Lower leg skin (tissue), 3 donors: Measurements from ENCODE around the gene LRFN2.

ENCODE experiments used
- CTCF ChIP-seq, 3 donors: fragments of 450-650 bp; IDR thresholded peaks; one replicate each; pipeline ENCODE4 v1.5.1; 2016; ENCODE audit warnings: antibody characterized with exemption in 3 of 3, mild to moderate bottlenecking in 3 of 3, moderate library complexity in 2 of 3
- POLR2A ChIP-seq, 2 donors: fragments of 450-650 bp; IDR thresholded peaks; one replicate each; pipeline ENCODE4 v1.6.1; 2016 to 2017; ENCODE audit warnings: antibody characterized with exemption in 2 of 2, mild to moderate bottlenecking in 1 of 2, moderate library complexity in 1 of 2

- TF ChIP-seq CTCF (IDR thresholded peaks at IDR 0.05) = no peak
- no peak for TF ChIP-seq POLR2A (IDR thresholded peaks at IDR 0.05)
Observed at GRCh38 chr6:40441150-40441549, 146.0 kb downstream of the LRFN2 start.
